ENCODE data around the gene NOS1AP. TPM values are rescaled to one million over a fixed set of nuclear protein-coding genes. Genes with fewer than 3 reads are reported as not detected.

The NOS1AP gene
- total RNA-seq, 1 experiment from 2014 or later, result 9.9 TPM

GRCh38 chr1:162258394-162258793 is 188.9 kb downstream of the NOS1AP start:
- H3K36me3 Mint-ChIP-seq (ENCODE audit: insufficient read depth, unreplicated experiment), result no peaks in the 10 kb centered on the region
- no peak for DNase-seq
- intact Hi-C loops (cut with micrococcal nuclease; ENCODE audit: unreplicated experiment), result no loop called here

DNA sequence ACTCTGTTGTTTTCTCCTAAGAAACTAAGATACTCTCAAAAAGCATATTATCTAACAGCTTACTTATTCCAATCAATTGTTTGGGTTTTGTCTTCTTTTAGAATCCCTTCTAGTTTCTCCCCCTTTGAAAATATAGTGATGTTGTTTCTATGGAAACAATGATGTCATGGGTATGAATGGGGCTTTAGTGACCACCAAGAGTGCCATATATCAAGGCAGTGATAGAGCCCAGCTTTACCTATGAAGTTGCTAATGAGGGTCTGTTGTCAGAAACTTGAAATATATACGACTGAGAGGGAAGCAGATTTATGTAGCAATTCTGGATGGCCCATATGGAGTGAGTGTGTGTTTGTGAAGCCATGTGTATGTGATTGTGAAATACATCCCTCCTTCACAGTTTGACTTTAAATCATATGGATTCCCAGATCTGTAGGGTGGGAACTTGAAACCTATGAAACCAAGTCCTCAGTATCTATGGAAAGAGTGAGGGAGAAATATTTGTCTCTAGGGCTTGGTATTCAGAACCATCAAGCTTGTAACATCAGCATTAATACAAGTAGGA is 190.5 kb downstream of the NOS1AP start:
- BruUV-seq (replicated peaks), result no TSS peak
- Mint-ChIP-seq H3K4me1 (ENCODE audit: low read depth, unreplicated experiment) (no peaks in the 10 kb centered on the region), H3K27ac (ENCODE audit: unreplicated experiment) (no peak overlapping the region), H3K9me3 (ENCODE audit: low read depth, unreplicated experiment) (peaks cover 6% of the 10 kb centered on the region), H3K27me3 (ENCODE audit: unreplicated experiment) (no peaks in the 10 kb centered on the region), H3K4me3 (ENCODE audit: low read depth, unreplicated experiment) (no peak overlapping the region), H3K36me3 (ENCODE audit: insufficient read depth, unreplicated experiment) (no peaks in the 10 kb centered on the region)
- intact Hi-C loops (cut with micrococcal nuclease; ENCODE audit: unreplicated experiment), result no loop called here
- TF ChIP-seq CTCF (IDR thresholded peaks at IDR 0.05; ENCODE audit: unreplicated experiment), result no peak
- CTCF ChIA-PET, result no interaction called here
- no peak for DNase-seq

More at GRCh38 chr1:162258394-162258793, 188.9 kb downstream of the NOS1AP start:
- no TSS peak for BruUV-seq (replicated peaks)
- CTCF ChIA-PET, result no interaction called here
- no peaks in the 10 kb centered on the region for H3K27me3 Mint-ChIP-seq (ENCODE audit: unreplicated experiment)
- no peak for TF ChIP-seq CTCF (IDR thresholded peaks at IDR 0.05; ENCODE audit: unreplicated experiment)
- H3K4me3 Mint-ChIP-seq (ENCODE audit: low read depth, unreplicated experiment), result no peak overlapping the region
- no peak overlapping the region for H3K27ac Mint-ChIP-seq (ENCODE audit: unreplicated experiment)
- H3K4me1 Mint-ChIP-seq (ENCODE audit: low read depth, unreplicated experiment), result no peaks in the 10 kb centered on the region
- peaks cover 6% of the 10 kb centered on the region for H3K9me3 Mint-ChIP-seq (ENCODE audit: low read depth, unreplicated experiment)

DNA sequence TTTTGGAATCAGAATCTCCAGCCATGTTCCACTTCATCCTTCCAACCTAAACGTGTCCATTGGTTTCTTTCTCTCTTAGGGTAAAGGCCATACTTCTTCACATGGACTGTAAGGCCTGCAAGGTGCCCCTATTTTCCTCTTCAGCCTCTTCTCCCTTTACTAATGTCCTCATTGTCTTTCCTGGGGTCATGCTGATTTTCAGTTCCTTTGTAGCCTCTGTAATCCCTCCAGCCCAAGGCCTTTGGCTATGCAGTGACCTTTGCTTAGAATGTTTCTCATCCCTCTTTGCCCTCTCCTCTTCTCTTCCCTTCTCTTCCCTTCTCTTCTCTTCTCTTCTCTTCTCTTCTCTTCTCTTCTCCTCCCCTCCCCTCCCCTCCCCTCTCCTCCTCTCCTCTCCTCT is 194.6 kb downstream of the NOS1AP start:
- H3K4me1 Mint-ChIP-seq (ENCODE audit: low read depth, unreplicated experiment), result no peaks in the 10 kb centered on the region
- intact Hi-C loops (cut with micrococcal nuclease; ENCODE audit: unreplicated experiment), result no loop called here
- H3K36me3 Mint-ChIP-seq (ENCODE audit: insufficient read depth, unreplicated experiment), result no peaks in the 10 kb centered on the region
- no TSS peak for BruUV-seq (replicated peaks)
- no peaks in the 10 kb centered on the region for H3K27me3 Mint-ChIP-seq (ENCODE audit: unreplicated experiment)
- no peak for TF ChIP-seq CTCF (IDR thresholded peaks at IDR 0.05; ENCODE audit: unreplicated experiment)
- DNase-seq, result no peak
- H3K4me3 Mint-ChIP-seq (ENCODE audit: low read depth, unreplicated experiment), result no peak overlapping the region
- peaks cover 3% of the 10 kb centered on the region for H3K9me3 Mint-ChIP-seq (ENCODE audit: low read depth, unreplicated experiment)
- H3K27ac Mint-ChIP-seq (ENCODE audit: unreplicated experiment), result no peak overlapping the region
- CTCF ChIA-PET, result no interaction called here

DNA sequence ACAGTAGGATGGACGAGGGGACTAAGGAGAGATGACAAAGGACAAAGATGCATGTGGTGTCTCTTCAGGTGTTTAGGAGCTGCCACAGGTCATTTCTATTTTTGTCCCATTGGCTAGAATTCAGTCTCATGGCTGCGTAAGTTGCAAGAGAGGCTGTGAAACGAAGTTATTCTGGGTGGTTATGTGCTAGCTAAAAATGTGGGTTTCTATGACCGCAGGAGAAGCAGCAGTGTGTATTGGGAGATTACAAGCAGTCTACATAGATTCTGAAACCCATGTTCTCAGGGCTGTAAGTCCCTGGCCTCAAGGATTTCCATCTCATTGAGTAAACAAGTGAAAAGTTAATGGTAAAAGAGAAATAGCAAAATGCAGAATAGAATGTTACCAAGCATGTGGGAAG is 196.5 kb downstream of the NOS1AP start:
- H3K4me3 Mint-ChIP-seq (ENCODE audit: low read depth, unreplicated experiment), result no peak overlapping the region
- H3K27ac Mint-ChIP-seq (ENCODE audit: unreplicated experiment), result no peak overlapping the region
- H3K36me3 Mint-ChIP-seq (ENCODE audit: insufficient read depth, unreplicated experiment), result no peaks in the 10 kb centered on the region
- CTCF ChIA-PET, result interaction anchor here (0.6 kb wide), 1 partner anchor 1168 kb away, joined by 3 read pairs; no protein-coding TSS in a partner anchor
- DNase-seq, result no peak
- H3K9me3 Mint-ChIP-seq (ENCODE audit: low read depth, unreplicated experiment), result peaks cover 3% of the 10 kb centered on the region
- H3K4me1 Mint-ChIP-seq (ENCODE audit: low read depth, unreplicated experiment), result no peaks in the 10 kb centered on the region
- H3K27me3 Mint-ChIP-seq (ENCODE audit: unreplicated experiment), result no peaks in the 10 kb centered on the region
- BruUV-seq (replicated peaks), result no TSS peak
- TF ChIP-seq CTCF (IDR thresholded peaks at IDR 0.05; ENCODE audit: unreplicated experiment), result no peak
- intact Hi-C loops (cut with micrococcal nuclease; ENCODE audit: unreplicated experiment), result no loop called here

All from Calu3 (cell line).